ENCODE results near the gene POMZP3. TPM values are rescaled to one million over a fixed set of nuclear protein-coding genes. Genes with fewer than 3 reads are reported as not detected.
"Not testable (repeated sequence)": the region's sequence is repeated elsewhere in the genome, so short reads cannot be mapped to it uniquely, and the experiment has no call there.

The POMZP3 gene
- total RNA-seq, 1 experiment from 2014 or later: 20.1 TPM

DNA sequence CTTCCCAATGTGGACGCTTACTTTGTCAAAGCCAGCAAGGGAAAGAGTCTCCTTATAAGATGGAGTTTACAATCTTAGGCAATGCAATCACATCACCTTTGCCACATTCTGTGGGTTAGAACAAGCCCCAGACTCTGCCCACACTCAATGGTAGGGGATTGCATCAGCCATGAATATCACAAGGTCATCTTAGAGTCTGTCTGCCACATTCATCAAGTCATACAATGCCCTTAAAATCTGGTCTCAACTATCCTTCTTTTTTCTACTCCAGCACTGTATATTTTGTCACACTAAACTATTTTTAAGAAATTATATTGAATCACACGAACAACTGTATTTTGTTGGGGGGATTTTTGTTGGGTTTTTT, 27.0 kb downstream of the POMZP3 start:
- intact Hi-C loops (cut with micrococcal nuclease); H3K36me3 ChIP-seq (ENCODE audit: control insufficient read depth in 1 of 2, insufficient read depth in 2 of 2, low read length in 2 of 2); H3K4me3 ChIP-seq (replicated peaks in 1 of 2; ENCODE audit: low read depth in 1 of 2, low read length in 2 of 2); POLR2A ChIA-PET; RAD21 ChIA-PET (ENCODE audit: low non-redundant PET in 1 of 2, low total read pairs in 2 of 2, uncharacterized antibody in 2 of 2, unreplicated experiment in 2 of 2); H3K27ac ChIP-seq (ENCODE audit: low read depth, low read length); H3K79me2 ChIP-seq (ENCODE audit: insufficient read depth, low read length); H3K9me3 ChIP-seq (ENCODE audit: control insufficient read depth in 1 of 2, insufficient read depth in 1 of 2, low read depth in 1 of 2, low read length in 2 of 2); CTCF ChIA-PET; H3K9ac ChIP-seq (ENCODE audit: low read length); H4K20me1 ChIP-seq (ENCODE audit: insufficient read depth); H3K27me3 ChIP-seq (ENCODE audit: insufficient read depth, low read length); H3K9me2 ChIP-seq (ENCODE audit: insufficient read depth); H3K4me2 ChIP-seq (ENCODE audit: low read length); H2AFZ ChIP-seq (ENCODE audit: low read depth, low read length, poor library complexity, severe bottlenecking); DNase-seq (ENCODE audit: low read depth, low spot score); BruUV-seq (replicated peaks): not testable (repeated sequence)
- peak; percentile 33 for ATAC-seq
- H3K4me1 ChIP-seq (ENCODE audit: control insufficient read depth in 1 of 2, insufficient read depth in 2 of 2, low read length in 2 of 2): peaks cover 7 to 19% of the 10 kb centered on the region in 2 experiments; a peak in 3 of 4 replicates

GRCh38 chr7:76598590-76599264, 28.4 kb downstream of the POMZP3 start:
- H3K27me3 ChIP-seq (ENCODE audit: insufficient read depth, low read length); H4K20me1 ChIP-seq (ENCODE audit: insufficient read depth); H3K36me3 ChIP-seq (ENCODE audit: control insufficient read depth in 1 of 2, insufficient read depth in 2 of 2, low read length in 2 of 2); CTCF ChIA-PET; H3K9me3 ChIP-seq (ENCODE audit: control insufficient read depth in 1 of 2, insufficient read depth in 1 of 2, low read depth in 1 of 2, low read length in 2 of 2); H3K79me2 ChIP-seq (ENCODE audit: insufficient read depth, low read length); RAD21 ChIA-PET (ENCODE audit: low non-redundant PET in 1 of 2, low total read pairs in 2 of 2, uncharacterized antibody in 2 of 2, unreplicated experiment in 2 of 2); BruUV-seq (replicated peaks); DNase-seq (ENCODE audit: low read depth, low spot score); H2AFZ ChIP-seq (ENCODE audit: low read depth, low read length, poor library complexity, severe bottlenecking); H3K4me3 ChIP-seq (replicated peaks in 1 of 2; ENCODE audit: low read depth in 1 of 2, low read length in 2 of 2); H3K9ac ChIP-seq (ENCODE audit: low read length); POLR2A ChIA-PET; intact Hi-C loops (cut with micrococcal nuclease); H3K9me2 ChIP-seq (ENCODE audit: insufficient read depth): not testable (repeated sequence)
- Histone ChIP-seq H3K27ac (ENCODE audit: low read depth, low read length) (peak overlapping the region; percentile 44; the same call in 1 of the 2 replicates), H3K4me2 (ENCODE audit: low read length) (peak overlapping the region; percentile 39), H3K4me1 (ENCODE audit: control insufficient read depth in 1 of 2, insufficient read depth in 2 of 2, low read length in 2 of 2) (peaks cover 7 to 19% of the 10 kb centered on the region in 2 experiments; a peak in 3 of 4 replicates)
- ATAC-seq: peak; percentile 29; the same call in 1 of the 2 replicates

GRCh38 chr7:76597288-76597687, 29.8 kb downstream of the POMZP3 start:
- H3K4me2 ChIP-seq (ENCODE audit: low read length); H3K9me3 ChIP-seq (ENCODE audit: control insufficient read depth in 1 of 2, insufficient read depth in 1 of 2, low read depth in 1 of 2, low read length in 2 of 2); H3K79me2 ChIP-seq (ENCODE audit: insufficient read depth, low read length); H3K27ac ChIP-seq (ENCODE audit: low read depth, low read length); H3K9me2 ChIP-seq (ENCODE audit: insufficient read depth); POLR2A ChIA-PET; H4K20me1 ChIP-seq (ENCODE audit: insufficient read depth); H3K9ac ChIP-seq (ENCODE audit: low read length); CTCF ChIA-PET; DNase-seq (ENCODE audit: low read depth, low spot score); RAD21 ChIA-PET (ENCODE audit: low non-redundant PET in 1 of 2, low total read pairs in 2 of 2, uncharacterized antibody in 2 of 2, unreplicated experiment in 2 of 2); H3K4me3 ChIP-seq (replicated peaks in 1 of 2; ENCODE audit: low read depth in 1 of 2, low read length in 2 of 2); BruUV-seq (replicated peaks); ATAC-seq; H2AFZ ChIP-seq (ENCODE audit: low read depth, low read length, poor library complexity, severe bottlenecking); H3K36me3 ChIP-seq (ENCODE audit: control insufficient read depth in 1 of 2, insufficient read depth in 2 of 2, low read length in 2 of 2); intact Hi-C loops (cut with micrococcal nuclease); H3K27me3 ChIP-seq (ENCODE audit: insufficient read depth, low read length): not testable (repeated sequence)
- peaks cover 7 to 19% of the 10 kb centered on the region in 2 experiments; a peak in 3 of 4 replicates for H3K4me1 ChIP-seq (ENCODE audit: control insufficient read depth in 1 of 2, insufficient read depth in 2 of 2, low read length in 2 of 2)

DNA sequence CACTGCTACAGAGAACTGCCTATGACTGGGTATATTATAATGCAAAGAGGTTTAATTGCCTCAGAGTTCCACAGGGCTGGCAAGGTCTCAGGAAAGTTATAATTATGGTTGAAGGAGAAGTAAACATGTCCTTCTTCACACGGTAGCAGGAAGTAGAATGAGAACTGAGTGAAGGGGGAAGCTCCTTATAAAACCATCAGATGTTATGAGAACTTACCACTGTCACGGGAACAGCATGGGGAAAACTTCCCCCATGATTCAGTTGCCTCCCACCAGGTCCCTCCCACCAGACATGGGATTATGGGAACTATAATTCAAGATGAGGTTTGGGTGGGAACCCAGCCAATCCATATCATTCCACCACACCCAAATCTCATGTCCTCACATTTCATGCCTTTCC, 34.4 kb downstream of the POMZP3 start:
- DNase-seq (ENCODE audit: low read depth, low spot score); H3K9ac ChIP-seq (ENCODE audit: low read length); H3K4me3 ChIP-seq (replicated peaks in 1 of 2; ENCODE audit: low read depth in 1 of 2, low read length in 2 of 2); intact Hi-C loops (cut with micrococcal nuclease); H3K27ac ChIP-seq (ENCODE audit: low read depth, low read length); ATAC-seq; H3K27me3 ChIP-seq (ENCODE audit: insufficient read depth, low read length); H3K4me2 ChIP-seq (ENCODE audit: low read length); H2AFZ ChIP-seq (ENCODE audit: low read depth, low read length, poor library complexity, severe bottlenecking); RAD21 ChIA-PET (ENCODE audit: low non-redundant PET in 1 of 2, low total read pairs in 2 of 2, uncharacterized antibody in 2 of 2, unreplicated experiment in 2 of 2); CTCF ChIA-PET; BruUV-seq (replicated peaks); H3K4me1 ChIP-seq (ENCODE audit: control insufficient read depth in 1 of 2, insufficient read depth in 2 of 2, low read length in 2 of 2); H3K9me3 ChIP-seq (ENCODE audit: control insufficient read depth in 1 of 2, insufficient read depth in 1 of 2, low read depth in 1 of 2, low read length in 2 of 2); H4K20me1 ChIP-seq (ENCODE audit: insufficient read depth); H3K36me3 ChIP-seq (ENCODE audit: control insufficient read depth in 1 of 2, insufficient read depth in 2 of 2, low read length in 2 of 2); POLR2A ChIA-PET; H3K9me2 ChIP-seq (ENCODE audit: insufficient read depth): not testable (repeated sequence)
- H3K79me2 ChIP-seq (ENCODE audit: insufficient read depth, low read length): peaks cover 16% of the 10 kb centered on the region

Measured in HCT116 (cell line).